Spleen (tissue), 11 donors: ENCODE data around the gene C10orf105. TPM values are rescaled to one million over a fixed set of nuclear protein-coding genes. Genes with fewer than 3 reads are reported as not detected.

Experiments
- DNase-seq: peaks from one replicate; pipeline ENCODE4 v3.0.0-alpha.2; 2020
- H3K27ac ChIP-seq, 8 donors: fragments of 200-600 bp; sonication (generic) in 7 of 8; 1 replicate in 4 of 8; 2 replicates in 4 of 8; pipeline versions ENCODE4 v1.5.0 to v1.8.0; 2016 to 2021; ENCODE audit warnings: inconsistent platforms in 4 of 8, mild to moderate bottlenecking in 4 of 8, moderate library complexity in 1 of 8
- H3K27me3 ChIP-seq, 7 donors: fragments of 200-600 bp; sonication (generic) in 6 of 7; replicated peaks in 1 of 7; 1 replicate in 4 of 7; 2 replicates in 3 of 7; pipeline versions ENCODE4 v1.5.0 to v1.8.0; 2016 to 2021; ENCODE audit warnings: inconsistent platforms in 3 of 7, mild to moderate bottlenecking in 1 of 7
- H3K36me3 ChIP-seq, 6 donors: fragments of 200-600 bp; sonication (generic) in 5 of 6; 1 replicate in 4 of 6; 2 replicates in 2 of 6; pipeline versions ENCODE4 v1.5.0 to v1.8.0; 2016 to 2021; ENCODE audit warnings: inconsistent platforms in 2 of 6
- H3K4me1 ChIP-seq, 6 donors: fragments of 200-600 bp; sonication (generic) in 5 of 6; 1 replicate in 3 of 6; 2 replicates in 3 of 6; pipeline versions ENCODE4 v1.5.0 to v1.8.0; 2016 to 2021; ENCODE audit warnings: inconsistent platforms in 3 of 6
- H3K4me3 ChIP-seq, 8 donors: fragments of 200-600 bp; sonication (generic) in 7 of 8; 1 replicate in 4 of 8; 2 replicates in 4 of 8; pipeline versions ENCODE4 v1.5.0 to v1.8.0; 2016 to 2021; ENCODE audit warnings: inconsistent platforms in 4 of 8, mild to moderate bottlenecking in 4 of 8, moderate library complexity in 2 of 8
- H3K9me3 ChIP-seq, 8 donors: fragments of 200-600 bp; sonication (generic) in 7 of 8; 1 replicate in 4 of 8; 2 replicates in 4 of 8; pipeline versions ENCODE4 v1.5.0 to v1.8.0; 2016 to 2021; ENCODE audit warnings: inconsistent platforms in 4 of 8
- CTCF ChIP-seq, 11 experiments: fragments of 200-600 bp in 7 of 11; fragments of 450-650 bp in 4 of 11; sonication (generic) in 4 of 11; IDR thresholded peaks in 8 of 11; conservative IDR thresholded peaks in 3 of 11; 1 replicate in 7 of 11; 2 replicates in 4 of 11; pipeline versions ENCODE4 v1.4.0 to v1.8.0; 2016 to 2021; ENCODE audit warnings: antibody characterized with exemption in 11 of 11, inconsistent platforms in 4 of 11, mild to moderate bottlenecking in 1 of 11
- POLR2A ChIP-seq, 3 donors: fragments of 450-650 bp; IDR thresholded peaks; one replicate each; pipeline ENCODE4 v1.5.1; 2017; ENCODE audit warnings: antibody characterized with exemption in 3 of 3, mild to moderate bottlenecking in 1 of 3
- POLR2AphosphoS5 ChIP-seq, 3 donors: sonication (generic); formaldehyde crosslinking; IDR thresholded peaks; one replicate each; pipeline ENCODE4 v1.5.1; 2017; ENCODE audit warnings: antibody characterized with exemption in 3 of 3
- WGBS, 5 donors: extraction: QIAGEN DNeasy Blood & Tissue Kit in 3 of 5; methylation state at CpG; one replicate each; pipeline versions ENCODE4 v1.1.5 to v1.1.7; 2013 to 2018; 5-methylcytosine and 5-hydroxymethylcytosine counted together
- intact Hi-C: fragments of 100-400 bp; cut with DNase I; formaldehyde crosslinking; loops from one replicate; pipeline ENCODE4 v1.15.0; 2023; ENCODE audit warnings: low total_unique reads
- polyA plus RNA-seq, 3 donors: library from polyadenylated mRNA; stranded (reverse); fragments of 200-250 nt; gene quantifications; one replicate each; pipeline ENCODE4 v1.2.1, GENCODE V29; 2013
- total RNA-seq, 7 donors: library from RNA; depleted of rRNA in 3 of 7; stranded (reverse); fragments of >200 nt in 3 of 7; fragmentation: NEBNext Ultra II Directional in 4 of 7; extraction: Animal tissue kit (Norgen Biotek cat#: 25700) in 4 of 7; gene quantifications; one replicate each; pipeline versions ENCODE4 v1.1.0 to v1.2.1, GENCODE V29; 2016 to 2021
- donor health status: healthy with polysubstance abuse.
- donor health status: DM: no; HTN: no; CAD: no; lungs with moderate emphysema.
- donor health status: DM: no; HTN: no; CAD: no.
- donor health status: Bipolar disorder and iron deficiency.
- donor health status: healthy.
- donor health status: DM: no; HTN: no; CAD: no.
- donor health status: DM: yes; HTN: yes; CAD: no.

The C10orf105 gene
- total and polyA plus RNA-seq, 10 donors = 0.08 to 4.4 (median 2.6) TPM

GRCh38 chr10:71679425-71679824 is 40.2 kb downstream of the C10orf105 start:
- no peaks in the 10 kb centered on the region for H3K27me3 ChIP-seq
- H3K9me3 ChIP-seq = no peaks in the 10 kb centered on the region
- no peaks in the 10 kb centered on the region for H3K36me3 ChIP-seq
- intact Hi-C loops = no loop called here
- WGBS, 5 donors = 68 to 85% (median 71%) methylated on average over 8 to 9 of the region's 9 CpGs
- TF ChIP-seq CTCF (IDR thresholded peaks at IDR 0.05 in 8 of 11, conservative IDR thresholded peaks at IDR 0.05 in 3 of 11) = no peak
- peak in 1 of 3 donors; percentile 43 for TF ChIP-seq POLR2AphosphoS5 (IDR thresholded peaks at IDR 0.05)
- H3K27ac ChIP-seq = no peak overlapping the region
- H3K4me3 ChIP-seq = no peak overlapping the region
- no peak for DNase-seq
- H3K4me1 ChIP-seq = peaks cover 0 to 13% (median 2%) of the 10 kb centered on the region in 6 donors

- WGBS, 5 donors = 71 to 78% (median 77%) methylated on average over 9 to 10 of the region's 10 CpGs
- Histone ChIP-seq H3K9me3 (no peaks in the 10 kb centered on the region), H3K4me1 (peaks cover 0 to 10% (median 0%) of the 10 kb centered on the region in 6 donors), H3K36me3 (no peaks in the 10 kb centered on the region), H3K27ac (no peak overlapping the region), H3K4me3 (no peak overlapping the region), H3K27me3 (no peaks in the 10 kb centered on the region)
- no peak for DNase-seq
- no peak for TF ChIP-seq CTCF (IDR thresholded peaks at IDR 0.05 in 8 of 11, conservative IDR thresholded peaks at IDR 0.05 in 3 of 11)
- TF ChIP-seq POLR2A (IDR thresholded peaks at IDR 0.05) = no peak
- TF ChIP-seq POLR2AphosphoS5 (IDR thresholded peaks at IDR 0.05) = no peak
- intact Hi-C loops = no loop called here
Measured at GRCh38 chr10:71678057-71678805, 41.3 kb downstream of the C10orf105 start.

- no peaks in the 10 kb centered on the region for H3K9me3 ChIP-seq
- TF ChIP-seq CTCF (IDR thresholded peaks at IDR 0.05 in 8 of 11, conservative IDR thresholded peaks at IDR 0.05 in 3 of 11) (no peak), POLR2AphosphoS5 (IDR thresholded peaks at IDR 0.05) (no peak)
- WGBS, 5 donors = 92 to 97% (median 96%) methylated on average over 17 of the region's 17 CpGs
Measured at GRCh38 chr10:71677261-71677660, 42.3 kb downstream of the C10orf105 start.

GRCh38 chr10:71675295-71675970 is 44.1 kb downstream of the C10orf105 start:
- Histone ChIP-seq H3K27ac (no peak overlapping the region), H3K36me3 (no peaks in the 10 kb centered on the region), H3K9me3 (no peaks in the 10 kb centered on the region), H3K27me3 (no peaks in the 10 kb centered on the region), H3K4me1 (peaks cover 0 to 10% (median 2%) of the 10 kb centered on the region in 6 donors), H3K4me3 (no peak overlapping the region)
- DNase-seq = no peak
- intact Hi-C loops = no loop called here
- TF ChIP-seq POLR2AphosphoS5 (IDR thresholded peaks at IDR 0.05) = no peak
- TF ChIP-seq CTCF (IDR thresholded peaks at IDR 0.05 in 8 of 11, conservative IDR thresholded peaks at IDR 0.05 in 3 of 11) = no peak
- TF ChIP-seq POLR2A (IDR thresholded peaks at IDR 0.05) = no peak
- 95 to 99% (median 97%) methylated on average over 4 to 6 of the region's 6 CpGs for WGBS, 5 donors

More at GRCh38 chr10:71677261-71677660, 42.3 kb downstream of the C10orf105 start:
- intact Hi-C loops = no loop called here
- no peak overlapping the region for H3K4me3 ChIP-seq
- no peak for DNase-seq
- no peaks in the 10 kb centered on the region for H3K27me3 ChIP-seq
- no peak overlapping the region for H3K27ac ChIP-seq
- H3K36me3 ChIP-seq = no peaks in the 10 kb centered on the region
- H3K4me1 ChIP-seq = peaks cover 0 to 10% (median 2%) of the 10 kb centered on the region in 6 donors
